HepG2 (cell line): ENCODE data around the gene FGGY. TPM values are rescaled to one million over a fixed set of nuclear protein-coding genes. Genes with fewer than 3 reads are reported as not detected.

Experiments
- ATAC-seq: fragments of 200-7000 bp; cut with Tn5 transposase; 3 replicates; pipeline ENCODE4 v1.9.1; 2020; ENCODE audit warnings: mild to moderate bottlenecking, moderate library complexity
- BruUV-seq: library from RNA; stranded (reverse); fragments of 400-500 nt; replicated peaks from 2 replicates; lab custom pipeline; 2021; lab: Mats Ljungman, UMichigan
- CTCF ChIA-PET: fragments of 300-600 bp; formaldehyde crosslinking; extraction: SDS; loops from one replicate; lab custom pipeline; 2021; ENCODE audit warnings: low total read pairs, inconsistent platforms, low intra/inter-chr PET ratio; lab: Yijun Ruan, JAX
- POLR2A ChIA-PET: fragments of 350-600 bp; sonication (Branson Sonifier 250); formaldehyde crosslinking; loops from one replicate; lab custom pipeline; 2020; ENCODE audit warnings: antibody characterized with exemption, inconsistent platforms; lab: Yijun Ruan, JAX
- DNase-seq: peaks from one replicate; pipeline ENCODE4 v3.0.0-alpha.2; 2015; ENCODE audit warnings: low spot score
- FAIRE-seq: peaks from 3 replicates; lab custom pipeline; 2011; peaks lifted over from hg19 to GRCh38; lab: Jason Lieb, UNC
- H2AFZ ChIP-seq: one replicate; pipeline ENCODE4 v1.6.1; 2011; ENCODE audit warnings: low read length, inconsistent platforms
- H3K27ac ChIP-seq: fragments of 300-600 bp; 3 replicates; pipeline ENCODE4 v1.8.0; 2011; ENCODE audit warnings: mixed run types, mild to moderate bottlenecking, mixed read lengths, low read length, inconsistent platforms; ENCODE audit not compliant: insufficient read depth; ENCODE audit errors: extremely low read length
- H3K27me3 ChIP-seq, 2 experiments: fragments of 200-600 bp in 1 of 2; 2 replicates in 1 of 2; 3 replicates in 1 of 2; pipeline versions ENCODE4 v1.6.0 to v1.8.0; 2011; ENCODE audit warnings: low read length in 2 of 2, mild to moderate bottlenecking in 2 of 2, moderate library complexity in 2 of 2, inconsistent platforms in 1 of 2; ENCODE audit not compliant: insufficient read depth in 2 of 2, control insufficient read depth in 1 of 2
- H3K36me3 ChIP-seq, 2 experiments: fragments of 200-600 bp in 1 of 2; replicated peaks in 1 of 2; 2 replicates in 1 of 2; 3 replicates in 1 of 2; pipeline versions ENCODE4 v1.5.1 to v1.8.0; 2011; ENCODE audit warnings: low read length in 2 of 2, inconsistent platforms in 1 of 2; ENCODE audit not compliant: insufficient read depth in 2 of 2, control insufficient read depth in 1 of 2
- H3K4me1 ChIP-seq: 2 replicates; pipeline ENCODE4 v1.5.1; 2012; ENCODE audit warnings: low read length, inconsistent platforms; ENCODE audit not compliant: insufficient read depth
- H3K4me2 ChIP-seq: 2 replicates; pipeline ENCODE4 v1.6.0; 2011; ENCODE audit warnings: low read depth, low read length, inconsistent platforms
- H3K4me3 ChIP-seq, 3 experiments: fragments of 200-600 bp in 1 of 3; sonication (generic), shearing (Covaris generic) in 1 of 3; replicated peaks in 1 of 3; 2 replicates each; pipeline ENCODE4 v1.5.1; 2011 to 2016; ENCODE audit warnings: low read length in 3 of 3, inconsistent platforms in 2 of 3, low read depth in 2 of 3, mild to moderate bottlenecking in 2 of 3, control low read depth in 1 of 3, mixed read lengths in 1 of 3; ENCODE audit not compliant: insufficient read depth in 1 of 3
- H3K79me2 ChIP-seq: one replicate; pipeline ENCODE4 v1.6.1; 2011; ENCODE audit warnings: low read length, inconsistent platforms; ENCODE audit not compliant: insufficient read depth
- H3K9ac ChIP-seq: 2 replicates; pipeline ENCODE4 v1.6.0; 2011; ENCODE audit warnings: mild to moderate bottlenecking, low read depth, low read length, inconsistent platforms; ENCODE audit not compliant: insufficient read depth
- H3K9me3 ChIP-seq: 2 replicates; pipeline ENCODE4 v1.5.1; 2012; ENCODE audit warnings: mild to moderate bottlenecking, low read length
- H4K20me1 ChIP-seq: 2 replicates; pipeline ENCODE4 v1.6.0; 2011; ENCODE audit warnings: inconsistent platforms, mild to moderate bottlenecking, low read length, moderate library complexity; ENCODE audit not compliant: insufficient read depth
- MTA1 ChIP-seq: sonication (generic); formaldehyde crosslinking; IDR thresholded peaks from 2 replicates; pipeline ENCODE4 v1.4.0; 2020; ENCODE audit warnings: missing genetic modification reagents, mild to moderate bottlenecking, borderline replicate concordance
- NR2C2 ChIP-seq: sonication (generic); formaldehyde crosslinking; IDR thresholded peaks from 2 replicates; pipeline ENCODE4 v1.4.0; 2020; ENCODE audit warnings: missing genetic modification reagents, mild to moderate bottlenecking, moderate library complexity, borderline replicate concordance
- PHF8 ChIP-seq: sonication (generic); formaldehyde crosslinking; IDR thresholded peaks from 2 replicates; pipeline ENCODE4 v1.5.0; 2020; ENCODE audit warnings: missing genetic modification reagents
- RFX3 ChIP-seq: IDR thresholded peaks from 2 replicates; pipeline ENCODE4 v1.6.1; 2016; ENCODE audit warnings: missing biosample characterization, missing genetic modification reagents
- SOX5 ChIP-seq: IDR thresholded peaks from 2 replicates; pipeline ENCODE4 v1.6.1; 2016; ENCODE audit warnings: borderline replicate concordance
- SPEN ChIP-seq: sonication (generic); formaldehyde crosslinking; IDR thresholded peaks from 2 replicates; pipeline ENCODE4 v1.5.1; 2020; ENCODE audit warnings: low read depth, mild to moderate bottlenecking, missing genetic modification reagents
- ZEB1 ChIP-seq: IDR thresholded peaks from 2 replicates; pipeline ENCODE4 v1.6.1; 2012; ENCODE audit warnings: mild to moderate bottlenecking, low read depth, inconsistent platforms; ENCODE audit not compliant: insufficient replicate concordance
- in situ Hi-C: cut with HindIII; loops from 2 replicates; pipeline ENCODE4 v1.10.0; 2017; ENCODE audit warnings: low pct_unique_long_range_greater_than_20kb; ENCODE audit not compliant: extremely low pct_ligation_motif_present
- intact Hi-C: fragments of 100-400 bp; cut with micrococcal nuclease; formaldehyde crosslinking; loops from one replicate; pipeline ENCODE4 v1.10.0; 2022; ENCODE audit not compliant: unreplicated experiment
- polyA plus RNA-seq, 8 experiments: library from polyadenylated mRNA; depleted of rRNA in 3 of 8; stranded (reverse) in 7 of 8; unstranded in 1 of 8; fragments of >200 nt; fragmentation: Illumina TruSeq in 4 of 8; extraction: Trizol in 4 of 8; gene quantifications; 2 replicates each; pipeline versions ENCODE4 v1.2.1 to v1.2.3, GENCODE V29; 2011 to 2016; ENCODE audit warnings: low read depth in 4 of 8, missing spikeins in 1 of 8, mixed read lengths in 1 of 8; ENCODE audit not compliant: insufficient read depth in 1 of 8
- total RNA-seq, 5 experiments: library from RNA; depleted of rRNA; stranded (reverse); fragments of >200 nt; fragmentation: Illumina TruSeq; extraction: Trizol; gene quantifications; 2 replicates each; pipeline ENCODE4 v1.2.3, GENCODE V29; 2016; ENCODE audit warnings: low read depth in 1 of 5
- TF ChIP-seq, protein P1 (sequence below): sonication (generic); formaldehyde crosslinking; conservative IDR thresholded peaks from 2 replicates; pipeline ENCODE4 v1.4.0; 2020; ENCODE audit warnings: missing genetic modification reagents
- TF ChIP-seq, protein P2 (sequence below): sonication (generic); formaldehyde crosslinking; conservative IDR thresholded peaks from 2 replicates; pipeline ENCODE4 v1.5.0; 2020; ENCODE audit warnings: missing genetic modification reagents
- TF ChIP-seq, protein P3 (sequence below): sonication (generic); formaldehyde crosslinking; IDR thresholded peaks from 2 replicates; pipeline ENCODE4 v1.4.0; 2020; ENCODE audit warnings: mild to moderate bottlenecking, missing genetic modification reagents
- TF ChIP-seq, protein P4 (sequence below): sonication (generic); formaldehyde crosslinking; IDR thresholded peaks from 2 replicates; pipeline ENCODE4 v1.8.0; 2022; ENCODE audit warnings: mild to moderate bottlenecking, missing genetic modification reagents
- TF ChIP-seq, protein P5 (sequence below): sonication (generic); formaldehyde crosslinking; IDR thresholded peaks from 2 replicates; pipeline ENCODE4 v1.5.1; 2020; ENCODE audit warnings: mild to moderate bottlenecking, moderate library complexity, missing genetic modification reagents
- TF ChIP-seq, protein P6 (sequence below): fragments of 450-650 bp; IDR thresholded peaks from 2 replicates; pipeline ENCODE4 v1.6.1; 2017

Gene FGGY
- total and polyA plus RNA-seq, 2 of the 13 experiments (the other 11 are each of a cell fraction or from before 2014, with no cell fraction given) = 15.7 to 27.5 TPM

DNA sequence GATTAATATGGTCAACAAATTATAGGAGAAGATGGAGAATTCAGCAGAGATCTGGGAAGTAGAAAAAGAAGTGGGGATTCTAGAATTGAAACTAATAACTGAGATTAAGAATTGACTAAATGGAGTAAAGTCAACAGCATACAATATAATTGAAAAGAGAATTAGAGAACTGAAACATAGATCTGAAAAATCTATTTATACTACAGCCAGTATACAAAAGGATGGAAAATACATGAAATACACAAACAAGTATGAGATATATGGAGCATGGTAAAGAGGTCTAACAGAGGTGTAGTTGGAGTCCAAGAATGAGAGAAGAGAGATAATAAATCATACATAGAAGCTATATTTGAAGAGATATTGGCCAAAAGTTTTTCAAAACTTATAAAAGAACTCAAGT lies 235.2 kb downstream of the FGGY start:
- ATAC-seq = no peak
- CTCF ChIA-PET = no interaction called here
- in situ Hi-C loops = no loop called here

More for the DNA sequence above, 235.2 kb downstream of the FGGY start:
- TF ChIP-seq, protein P1, sequence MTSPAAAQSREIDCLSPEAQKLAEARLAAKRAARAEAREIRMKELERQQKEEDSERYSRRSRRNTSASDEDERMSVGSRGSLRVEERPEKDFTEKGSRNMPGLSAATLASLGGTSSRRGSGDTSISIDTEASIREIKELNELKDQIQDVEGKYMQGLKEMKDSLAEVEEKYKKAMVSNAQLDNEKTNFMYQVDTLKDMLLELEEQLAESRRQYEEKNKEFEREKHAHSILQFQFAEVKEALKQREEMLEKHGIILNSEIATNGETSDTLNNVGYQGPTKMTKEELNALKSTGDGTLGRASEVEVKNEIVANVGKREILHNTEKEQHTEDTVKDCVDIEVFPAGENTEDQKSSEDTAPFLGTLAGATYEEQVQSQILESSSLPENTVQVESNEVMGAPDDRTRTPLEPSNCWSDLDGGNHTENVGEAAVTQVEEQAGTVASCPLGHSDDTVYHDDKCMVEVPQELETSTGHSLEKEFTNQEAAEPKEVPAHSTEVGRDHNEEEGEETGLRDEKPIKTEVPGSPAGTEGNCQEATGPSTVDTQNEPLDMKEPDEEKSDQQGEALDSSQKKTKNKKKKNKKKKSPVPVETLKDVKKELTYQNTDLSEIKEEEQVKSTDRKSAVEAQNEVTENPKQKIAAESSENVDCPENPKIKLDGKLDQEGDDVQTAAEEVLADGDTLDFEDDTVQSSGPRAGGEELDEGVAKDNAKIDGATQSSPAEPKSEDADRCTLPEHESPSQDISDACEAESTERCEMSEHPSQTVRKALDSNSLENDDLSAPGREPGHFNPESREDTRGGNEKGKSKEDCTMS (CRISPR knock-in tag) = no peak
- TF ChIP-seq, protein P2, sequence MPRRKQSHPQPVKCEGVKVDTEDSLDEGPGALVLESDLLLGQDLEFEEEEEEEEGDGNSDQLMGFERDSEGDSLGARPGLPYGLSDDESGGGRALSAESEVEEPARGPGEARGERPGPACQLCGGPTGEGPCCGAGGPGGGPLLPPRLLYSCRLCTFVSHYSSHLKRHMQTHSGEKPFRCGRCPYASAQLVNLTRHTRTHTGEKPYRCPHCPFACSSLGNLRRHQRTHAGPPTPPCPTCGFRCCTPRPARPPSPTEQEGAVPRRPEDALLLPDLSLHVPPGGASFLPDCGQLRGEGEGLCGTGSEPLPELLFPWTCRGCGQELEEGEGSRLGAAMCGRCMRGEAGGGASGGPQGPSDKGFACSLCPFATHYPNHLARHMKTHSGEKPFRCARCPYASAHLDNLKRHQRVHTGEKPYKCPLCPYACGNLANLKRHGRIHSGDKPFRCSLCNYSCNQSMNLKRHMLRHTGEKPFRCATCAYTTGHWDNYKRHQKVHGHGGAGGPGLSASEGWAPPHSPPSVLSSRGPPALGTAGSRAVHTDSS (CRISPR knock-in tag) = no peak
- TF ChIP-seq PHF8 (CRISPR knock-in tag) (no peak), SPEN (CRISPR knock-in tag) (no peak), SOX5 (no peak), NR2C2 (CRISPR knock-in tag) (no peak), ZEB1 (no peak), RFX3 (CRISPR knock-in tag) (no peak), MTA1 (no peak)
- TF ChIP-seq, protein P3, sequence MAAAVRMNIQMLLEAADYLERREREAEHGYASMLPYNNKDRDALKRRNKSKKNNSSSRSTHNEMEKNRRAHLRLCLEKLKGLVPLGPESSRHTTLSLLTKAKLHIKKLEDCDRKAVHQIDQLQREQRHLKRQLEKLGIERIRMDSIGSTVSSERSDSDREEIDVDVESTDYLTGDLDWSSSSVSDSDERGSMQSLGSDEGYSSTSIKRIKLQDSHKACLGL = no peak
- TF ChIP-seq, protein P4, sequence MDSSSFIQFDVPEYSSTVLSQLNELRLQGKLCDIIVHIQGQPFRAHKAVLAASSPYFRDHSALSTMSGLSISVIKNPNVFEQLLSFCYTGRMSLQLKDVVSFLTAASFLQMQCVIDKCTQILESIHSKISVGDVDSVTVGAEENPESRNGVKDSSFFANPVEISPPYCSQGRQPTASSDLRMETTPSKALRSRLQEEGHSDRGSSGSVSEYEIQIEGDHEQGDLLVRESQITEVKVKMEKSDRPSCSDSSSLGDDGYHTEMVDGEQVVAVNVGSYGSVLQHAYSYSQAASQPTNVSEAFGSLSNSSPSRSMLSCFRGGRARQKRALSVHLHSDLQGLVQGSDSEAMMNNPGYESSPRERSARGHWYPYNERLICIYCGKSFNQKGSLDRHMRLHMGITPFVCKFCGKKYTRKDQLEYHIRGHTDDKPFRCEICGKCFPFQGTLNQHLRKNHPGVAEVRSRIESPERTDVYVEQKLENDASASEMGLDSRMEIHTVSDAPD (CRISPR knock-in tag) = no peak
- TF ChIP-seq, protein P5, sequence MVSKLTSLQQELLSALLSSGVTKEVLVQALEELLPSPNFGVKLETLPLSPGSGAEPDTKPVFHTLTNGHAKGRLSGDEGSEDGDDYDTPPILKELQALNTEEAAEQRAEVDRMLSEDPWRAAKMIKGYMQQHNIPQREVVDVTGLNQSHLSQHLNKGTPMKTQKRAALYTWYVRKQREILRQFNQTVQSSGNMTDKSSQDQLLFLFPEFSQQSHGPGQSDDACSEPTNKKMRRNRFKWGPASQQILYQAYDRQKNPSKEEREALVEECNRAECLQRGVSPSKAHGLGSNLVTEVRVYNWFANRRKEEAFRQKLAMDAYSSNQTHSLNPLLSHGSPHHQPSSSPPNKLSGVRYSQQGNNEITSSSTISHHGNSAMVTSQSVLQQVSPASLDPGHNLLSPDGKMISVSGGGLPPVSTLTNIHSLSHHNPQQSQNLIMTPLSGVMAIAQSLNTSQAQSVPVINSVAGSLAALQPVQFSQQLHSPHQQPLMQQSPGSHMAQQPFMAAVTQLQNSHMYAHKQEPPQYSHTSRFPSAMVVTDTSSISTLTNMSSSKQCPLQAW (CRISPR knock-in tag) = no peak
- TF ChIP-seq, protein P6, sequence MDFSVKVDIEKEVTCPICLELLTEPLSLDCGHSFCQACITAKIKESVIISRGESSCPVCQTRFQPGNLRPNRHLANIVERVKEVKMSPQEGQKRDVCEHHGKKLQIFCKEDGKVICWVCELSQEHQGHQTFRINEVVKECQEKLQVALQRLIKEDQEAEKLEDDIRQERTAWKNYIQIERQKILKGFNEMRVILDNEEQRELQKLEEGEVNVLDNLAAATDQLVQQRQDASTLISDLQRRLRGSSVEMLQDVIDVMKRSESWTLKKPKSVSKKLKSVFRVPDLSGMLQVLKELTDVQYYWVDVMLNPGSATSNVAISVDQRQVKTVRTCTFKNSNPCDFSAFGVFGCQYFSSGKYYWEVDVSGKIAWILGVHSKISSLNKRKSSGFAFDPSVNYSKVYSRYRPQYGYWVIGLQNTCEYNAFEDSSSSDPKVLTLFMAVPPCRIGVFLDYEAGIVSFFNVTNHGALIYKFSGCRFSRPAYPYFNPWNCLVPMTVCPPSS = no peak
- Histone ChIP-seq H3K9ac (no peak overlapping the region), H3K4me3 (no peak overlapping the region), H2AFZ (no peak overlapping the region), H3K27ac (no peak overlapping the region), H4K20me1 (no peaks in the 10 kb centered on the region), H3K9me3 (no peaks in the 10 kb centered on the region), H3K27me3 (no peaks in the 10 kb centered on the region), H3K79me2 (no peaks in the 10 kb centered on the region), H3K36me3 (no peaks in the 10 kb centered on the region), H3K4me1 (no peaks in the 10 kb centered on the region), H3K4me2 (no peak overlapping the region)
- BruUV-seq = no TSS peak
- POLR2A ChIA-PET = no interaction called here
- no peak for FAIRE-seq
- intact Hi-C loops = no loop called here
- no peak for DNase-seq
